Stimulated activated CD8-positive, alpha-beta memory T cell treated with anti-CD3 and anti-CD28 coated beads, Interleukin-4, amount 100 ng/mL, for 24 hours (primary cell): ENCODE measurements around the gene CABLES2.

Source experiments
- DNase-seq: peaks from one replicate; pipeline ENCODE4 v3.0.0-alpha.2; 2020; ENCODE audit warnings: low read depth

The CABLES2 gene

DNA sequence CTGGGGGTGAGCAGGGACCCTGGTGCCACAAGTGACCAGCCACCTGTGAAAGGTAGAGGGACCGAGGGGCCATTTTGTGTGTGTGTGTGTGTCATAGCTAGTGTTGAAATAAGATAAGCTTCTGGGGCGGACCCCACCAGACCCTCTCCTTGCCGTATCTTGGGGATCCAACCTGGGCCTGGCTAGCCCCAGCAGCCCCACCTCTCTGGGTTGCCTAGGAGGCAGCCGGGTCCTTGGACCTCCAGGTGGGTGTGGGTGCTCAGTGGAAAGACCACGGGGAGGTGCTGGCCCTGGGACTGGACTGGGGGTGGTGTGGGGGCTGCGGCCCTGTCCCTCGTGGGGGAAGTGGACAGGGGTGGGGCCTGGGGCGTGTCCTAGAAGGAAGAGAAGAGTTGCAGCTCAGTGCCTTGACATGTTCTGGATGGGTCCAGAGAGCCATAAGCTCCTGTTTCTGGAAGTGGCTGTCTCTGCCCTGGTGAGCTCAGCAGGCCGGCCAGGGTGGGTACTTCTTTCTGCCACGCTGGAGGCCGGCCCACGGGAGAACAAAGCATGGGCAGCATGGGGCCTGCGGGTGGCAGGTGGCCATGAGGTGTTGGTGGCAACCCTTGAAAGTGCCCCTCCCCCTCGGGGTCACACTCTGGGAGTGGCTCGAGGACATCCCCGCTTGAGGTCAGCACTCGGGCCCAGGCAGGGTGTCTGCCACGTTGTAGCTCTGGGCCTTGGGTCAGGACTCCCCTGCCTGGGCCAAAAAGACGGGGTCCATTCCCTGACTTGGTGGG is 11.8 kb upstream of the CABLES2 start:
- DNase-seq, result no peak

DNA sequence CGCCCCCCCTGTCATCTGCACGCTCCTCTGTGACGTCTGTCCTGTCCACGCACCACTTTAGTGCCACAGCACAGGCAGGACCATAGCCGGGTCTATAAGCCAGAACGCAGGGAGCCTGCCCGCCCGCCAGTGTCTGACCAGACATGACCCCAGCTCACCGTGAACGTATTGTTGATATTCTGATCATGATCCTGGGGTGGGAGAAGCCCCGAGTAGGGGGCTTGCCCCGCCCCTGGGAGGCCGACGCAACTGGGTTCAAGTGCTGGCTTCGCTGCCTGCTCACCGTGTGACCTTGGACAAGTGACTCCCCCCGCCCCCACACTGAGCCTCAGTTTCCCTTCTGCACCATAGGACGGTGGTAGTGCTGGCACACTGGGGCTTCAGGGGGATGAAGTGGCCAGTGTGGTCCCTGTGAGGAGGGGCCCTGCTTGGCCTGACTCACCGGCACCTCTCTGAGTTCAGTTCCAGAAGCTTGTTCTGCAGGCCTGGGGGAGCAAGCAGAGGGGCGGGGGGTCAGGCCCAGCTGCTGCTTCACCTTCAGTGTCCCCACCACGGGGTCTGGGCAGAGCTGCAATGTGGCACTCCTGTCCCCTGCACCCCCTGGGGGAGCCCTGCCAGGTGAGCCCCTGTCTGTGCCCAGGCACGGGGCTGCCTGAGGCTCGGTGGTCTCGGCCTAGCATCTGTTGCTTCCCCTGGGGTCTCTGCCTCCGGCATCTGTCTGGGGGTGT is 11.1 kb upstream of the CABLES2 start:
- DNase-seq, result no peak

DNA sequence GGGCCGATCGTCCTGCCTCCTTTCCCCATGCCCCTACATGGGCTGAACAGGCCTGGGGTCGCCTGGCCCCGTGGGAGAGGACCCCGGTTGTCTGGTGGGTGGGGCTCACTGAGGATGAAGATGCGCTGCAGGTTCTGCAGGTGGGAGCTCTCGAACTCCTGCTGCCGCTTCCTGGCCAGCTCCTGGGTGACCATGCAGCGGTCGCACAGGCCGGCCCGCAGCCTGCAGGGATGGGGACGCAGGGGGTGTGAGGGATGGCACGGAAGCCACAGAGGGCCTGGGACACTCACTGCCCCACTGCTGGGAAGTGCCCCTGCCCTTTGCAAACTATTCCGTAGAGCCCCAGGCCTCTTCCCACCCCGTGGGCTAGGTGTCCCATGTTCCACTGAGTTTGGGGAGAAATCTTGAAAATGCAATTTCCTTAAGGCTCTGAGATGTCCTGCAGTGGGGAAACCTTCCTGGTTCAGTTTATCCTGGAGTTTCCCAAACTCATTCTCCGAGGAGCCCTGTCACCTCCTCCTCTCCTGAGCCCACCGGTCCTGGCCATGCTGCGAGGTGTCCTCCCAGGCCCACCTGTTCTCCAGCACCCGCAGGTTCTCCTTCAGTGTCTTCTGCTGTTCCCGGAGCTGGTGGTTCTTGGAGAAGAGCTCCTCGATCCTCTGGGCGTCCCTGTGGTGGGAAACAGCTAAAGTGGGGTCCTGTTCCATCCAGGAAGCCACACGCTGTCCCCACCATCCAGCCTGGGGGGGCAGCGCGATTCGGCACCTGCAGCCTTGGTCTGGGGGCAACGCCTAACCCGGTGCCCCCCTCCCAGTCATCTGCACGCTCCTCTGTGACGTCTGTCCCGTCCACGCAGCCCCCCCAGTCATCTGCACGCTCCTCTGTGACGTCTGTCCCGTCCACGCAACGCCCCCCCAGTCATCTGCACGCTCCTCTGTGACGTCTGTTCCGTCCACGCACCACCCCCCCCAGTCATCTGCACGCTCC is 9.9 kb upstream of the CABLES2 start:
- no peak for DNase-seq

DNA sequence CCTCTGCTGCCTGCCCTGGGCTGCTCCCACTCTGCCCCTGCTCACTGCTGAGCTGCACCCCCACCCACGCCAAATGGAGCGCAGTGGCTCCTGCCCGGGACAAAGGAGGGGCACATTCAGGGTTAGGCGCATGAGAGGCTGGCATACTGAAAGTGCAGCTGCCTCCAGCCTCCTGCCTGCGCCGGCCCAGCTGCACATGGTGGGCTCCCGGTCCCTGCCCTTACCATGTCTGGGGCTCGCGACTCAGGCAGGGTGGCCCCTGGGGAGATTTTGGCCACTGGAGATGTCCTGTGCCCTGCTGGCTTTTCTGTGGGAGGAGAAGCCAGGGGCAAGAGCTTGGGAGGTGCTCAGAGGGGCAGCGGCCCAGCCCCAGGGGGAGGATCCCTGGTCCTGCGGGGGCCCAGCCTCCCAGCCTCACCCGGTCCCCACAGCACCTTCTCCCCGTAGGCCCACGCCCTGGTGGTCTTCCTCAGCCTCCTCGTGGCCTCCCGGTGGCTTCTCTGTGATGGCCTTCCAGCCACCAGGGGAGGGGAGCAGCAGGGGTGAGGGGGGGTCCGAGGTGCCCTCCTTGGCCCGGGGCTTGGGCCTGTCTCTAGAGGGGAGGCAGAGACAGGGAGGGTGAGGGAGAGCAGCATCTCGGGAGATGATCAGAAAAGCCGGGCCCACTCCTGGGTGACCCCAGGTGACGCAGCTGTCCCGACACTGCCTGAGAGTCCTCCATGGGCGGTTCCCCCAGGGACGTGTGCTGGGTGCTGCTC is 8.4 kb upstream of the CABLES2 start:
- no peak for DNase-seq

DNA sequence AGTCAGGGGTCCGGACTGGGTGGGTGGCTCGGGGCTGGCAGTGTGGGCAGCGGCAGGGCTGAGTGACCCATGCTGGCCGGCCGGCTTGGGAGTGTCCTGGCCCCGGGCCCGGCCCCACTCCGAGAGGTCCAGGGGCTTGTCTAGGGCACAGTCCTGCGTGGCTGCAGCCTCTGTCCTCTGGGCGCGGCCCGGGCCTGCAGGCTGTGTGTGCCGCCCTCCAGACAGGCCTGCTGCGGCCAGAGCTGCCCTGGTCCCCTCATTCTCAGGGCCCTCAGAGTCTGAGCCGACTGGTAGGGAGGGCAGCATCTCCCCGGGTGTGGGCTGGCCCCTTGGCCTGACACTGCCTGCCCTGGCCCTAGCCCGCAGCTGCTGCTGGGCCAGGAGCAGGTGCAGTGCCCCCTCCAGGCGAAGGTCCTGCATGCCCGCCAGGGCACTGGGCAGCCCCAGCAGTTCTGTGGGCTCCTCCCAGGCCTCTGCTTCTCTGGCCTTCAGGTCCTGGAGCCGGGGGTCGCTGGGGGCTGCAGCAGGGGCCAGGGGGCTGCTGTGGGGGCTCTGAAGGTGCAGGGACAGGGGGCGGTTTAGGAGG is 6.9 kb upstream of the CABLES2 start:
- no peak for DNase-seq

DNA sequence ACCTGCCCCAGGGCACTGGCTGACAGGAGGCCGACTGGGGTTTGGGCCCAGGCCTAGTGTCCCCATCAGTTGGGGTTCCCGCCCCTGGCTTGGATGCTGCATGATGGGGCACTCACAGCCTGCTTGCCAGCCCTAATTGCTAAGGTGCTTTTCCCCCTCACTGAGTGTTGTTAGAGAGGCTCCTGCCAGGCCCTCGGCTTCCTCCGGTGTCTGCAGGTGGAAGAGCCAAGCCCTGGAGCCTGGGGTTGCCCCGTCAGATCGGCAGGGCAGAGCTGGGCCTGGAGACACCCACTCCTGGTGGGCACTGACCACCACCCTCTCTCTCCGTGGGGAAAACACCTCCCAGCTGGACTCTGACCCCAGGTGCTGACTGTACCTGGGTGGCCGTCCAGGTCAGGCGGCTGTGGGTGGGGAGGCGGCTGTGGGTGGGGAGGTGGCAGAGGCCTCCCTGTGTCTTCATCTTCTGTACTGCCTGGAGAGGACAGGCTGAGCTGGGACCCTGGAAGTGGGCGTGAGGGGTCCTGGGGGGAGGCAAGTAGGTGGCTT is 6.0 kb upstream of the CABLES2 start:
- DNase-seq, result no peak

DNA sequence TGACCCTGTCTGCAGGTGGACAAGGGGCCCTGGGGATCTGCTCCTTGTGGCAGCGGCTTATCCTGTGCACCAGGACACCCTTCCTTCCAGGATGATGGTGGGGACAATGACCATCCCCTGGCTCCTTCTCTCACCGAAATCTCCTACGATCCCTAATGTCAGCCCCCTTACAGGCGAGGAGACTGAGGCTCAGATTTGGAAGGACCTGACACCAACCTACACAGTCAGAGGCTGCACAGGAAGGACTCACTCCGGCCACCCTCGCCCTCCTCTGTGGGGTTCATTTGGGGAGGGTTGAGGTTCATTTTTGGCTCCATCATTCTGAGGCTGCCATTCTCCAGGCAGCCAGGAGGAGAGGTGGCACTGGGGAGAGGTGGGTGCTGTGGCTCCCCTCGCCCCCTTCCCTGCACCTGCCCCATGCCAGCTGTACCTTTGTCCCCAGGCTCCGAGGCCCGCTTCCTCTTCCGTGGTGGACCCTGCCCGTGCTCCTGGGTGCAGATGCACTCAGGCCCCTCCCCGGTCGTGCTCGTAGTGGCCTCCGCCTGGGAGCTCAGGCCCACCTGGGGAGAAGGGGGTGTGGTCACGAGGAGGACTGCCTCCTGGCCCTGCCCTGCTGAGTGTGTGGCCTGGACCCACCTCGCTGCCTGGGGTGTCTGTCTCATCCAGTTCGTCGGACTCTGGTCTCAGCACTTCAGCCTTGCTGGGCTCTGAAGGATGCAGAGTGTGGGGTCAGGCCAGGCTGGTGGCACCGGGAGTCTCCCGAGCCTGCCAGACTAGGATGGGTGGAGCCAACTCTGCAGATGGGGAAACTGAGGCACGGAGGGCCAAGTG is 5.3 kb upstream of the CABLES2 start:
- DNase-seq, result no peak

DNA sequence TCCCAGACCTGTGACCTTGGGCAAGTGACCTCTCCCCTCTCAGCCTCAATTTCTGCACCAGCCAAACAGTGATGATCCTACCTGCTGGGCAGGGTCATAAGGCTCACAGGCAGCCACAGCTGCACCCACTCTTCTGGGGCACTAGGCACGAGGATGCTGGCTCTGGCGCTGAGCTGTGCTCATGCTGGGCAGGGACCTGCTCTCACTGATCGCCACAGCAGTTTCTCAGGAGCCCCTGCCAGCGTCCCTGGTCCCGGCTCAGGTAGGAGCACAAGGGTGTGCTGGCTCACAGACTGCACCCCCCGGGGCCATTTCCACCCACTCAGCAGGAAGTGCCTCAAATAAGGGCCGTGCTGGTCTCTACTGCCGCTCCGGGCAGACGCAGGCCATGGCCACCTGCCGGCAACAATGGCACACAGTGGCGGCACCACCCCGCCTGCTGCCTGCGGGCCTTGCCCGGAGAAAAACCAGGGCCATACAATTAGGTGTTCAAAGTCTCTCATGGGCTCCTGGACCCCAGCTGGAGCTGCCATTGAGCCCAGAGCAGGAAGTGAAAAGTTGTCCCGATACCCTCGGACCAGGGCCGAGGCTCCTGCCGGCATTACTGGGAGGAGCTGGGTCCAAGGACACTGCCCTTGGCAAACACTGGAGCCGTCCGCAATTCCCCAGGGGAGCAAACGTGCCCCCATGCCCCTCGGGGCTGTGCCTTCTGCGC is 4.6 kb upstream of the CABLES2 start:
- DNase-seq, result no peak

DNA sequence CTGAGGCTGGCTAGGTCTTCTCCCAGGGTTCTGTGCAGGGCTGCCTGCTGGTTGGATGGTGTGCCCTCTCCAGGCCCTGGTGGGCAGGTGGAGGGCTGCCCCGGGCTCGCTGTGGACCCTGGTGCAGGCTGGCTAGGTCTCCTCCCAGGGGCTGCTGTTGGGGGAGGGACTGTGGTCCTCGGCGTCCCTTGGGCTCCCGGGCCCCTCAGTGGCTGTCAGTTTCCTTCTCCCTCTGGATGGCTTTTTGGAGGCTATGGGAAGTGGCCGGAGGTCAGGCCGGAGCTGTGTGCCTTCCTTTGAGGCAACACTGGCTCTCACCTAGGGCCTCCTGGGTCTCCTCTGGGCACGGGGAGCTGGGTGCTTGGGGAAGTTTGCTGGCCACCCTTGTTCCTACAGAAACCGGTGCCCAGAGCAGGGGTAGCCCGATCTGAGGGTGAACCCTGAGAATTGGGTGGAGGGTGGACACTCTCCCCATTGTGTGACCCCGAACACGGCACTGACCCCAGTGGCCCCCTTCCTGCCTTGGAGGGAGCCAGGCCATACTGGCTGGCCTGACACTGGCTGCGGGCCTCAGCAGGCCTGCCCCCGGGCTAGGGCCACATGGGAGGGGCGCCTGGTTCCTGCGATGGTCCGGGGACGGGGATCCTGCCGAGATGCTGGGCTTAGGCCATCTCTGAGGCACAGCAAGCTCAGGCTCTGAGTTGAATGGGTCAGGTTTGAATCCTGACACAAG is 3.8 kb upstream of the CABLES2 start:
- no peak for DNase-seq

DNA sequence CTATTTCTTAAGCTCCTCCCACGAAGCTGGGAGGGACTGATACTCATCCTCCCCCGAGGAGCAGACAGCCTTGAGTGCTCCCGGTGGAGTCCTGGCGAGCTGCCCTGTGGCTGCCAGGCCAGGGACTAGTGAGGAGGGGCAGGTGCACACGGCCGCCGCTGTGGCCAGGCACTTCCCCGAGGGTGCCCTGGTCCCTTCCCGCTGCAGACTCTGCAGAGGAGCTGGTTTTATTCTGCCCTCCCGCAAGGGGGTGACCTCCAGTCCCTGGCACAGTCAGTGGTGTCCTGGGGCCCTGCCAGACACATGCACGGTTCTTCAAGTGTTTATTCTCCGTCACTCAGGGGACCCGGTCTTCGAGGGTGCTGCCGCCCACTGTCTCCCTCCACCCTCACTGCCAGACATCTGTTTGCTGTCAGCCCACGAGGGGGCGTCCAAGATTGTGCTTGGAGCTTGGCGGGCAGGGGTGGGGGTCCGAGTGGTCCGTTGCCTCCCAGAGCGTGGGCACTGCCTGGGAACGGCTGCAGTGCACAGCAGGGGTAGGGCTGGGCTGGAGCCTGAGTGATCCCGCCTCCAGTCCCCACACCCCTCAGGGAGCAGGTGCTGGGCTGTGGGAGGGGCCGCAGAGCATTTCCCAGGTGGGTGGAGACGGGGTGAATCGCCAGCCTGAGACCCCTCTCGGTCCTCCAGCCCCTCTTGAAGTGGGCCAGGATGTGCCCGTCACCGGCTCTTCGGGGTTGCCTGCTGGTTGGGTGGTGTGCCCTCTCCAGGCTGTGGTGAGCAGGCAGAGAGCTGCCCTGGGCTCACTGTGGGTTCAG is 3.1 kb upstream of the CABLES2 start:
- DNase-seq, result no peak

DNA sequence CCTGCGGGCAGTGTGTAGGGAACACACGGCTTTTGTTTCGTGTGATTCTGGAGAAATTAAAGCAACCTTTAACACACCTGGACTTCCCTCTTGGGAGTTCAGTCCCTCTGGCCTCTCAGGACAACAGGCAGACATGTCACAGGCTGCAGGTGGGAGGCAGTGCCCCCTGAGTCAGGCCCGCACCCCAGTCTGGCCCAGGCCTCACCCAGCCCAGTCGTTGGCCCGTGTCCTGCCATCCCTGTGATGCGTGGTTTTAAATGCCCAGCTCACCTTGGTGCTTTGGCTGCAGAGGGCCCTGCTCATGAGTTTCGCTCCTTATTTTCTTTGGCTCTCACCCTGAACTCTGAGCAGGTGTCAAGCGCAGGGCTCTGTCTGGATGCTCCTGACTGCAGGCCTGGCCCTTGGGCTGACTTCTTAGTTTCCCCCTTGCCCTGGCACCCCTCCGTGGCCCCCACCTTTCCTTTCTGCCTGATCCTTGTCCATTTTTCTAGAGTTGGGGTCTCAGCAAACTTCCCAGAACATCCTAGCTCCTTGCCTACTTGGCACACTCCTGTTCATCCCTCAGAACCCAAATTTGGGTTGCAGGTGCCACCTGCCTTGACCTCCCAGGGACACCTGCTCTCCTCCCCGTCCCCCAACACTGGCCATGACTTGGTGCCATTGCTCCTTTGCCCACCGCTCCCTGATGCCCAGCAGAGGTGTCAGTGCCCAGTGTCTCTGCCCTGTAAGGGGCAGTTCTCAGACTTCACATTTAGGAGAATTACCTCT is 2.2 kb upstream of the CABLES2 start:
- DNase-seq, result no peak

DNA sequence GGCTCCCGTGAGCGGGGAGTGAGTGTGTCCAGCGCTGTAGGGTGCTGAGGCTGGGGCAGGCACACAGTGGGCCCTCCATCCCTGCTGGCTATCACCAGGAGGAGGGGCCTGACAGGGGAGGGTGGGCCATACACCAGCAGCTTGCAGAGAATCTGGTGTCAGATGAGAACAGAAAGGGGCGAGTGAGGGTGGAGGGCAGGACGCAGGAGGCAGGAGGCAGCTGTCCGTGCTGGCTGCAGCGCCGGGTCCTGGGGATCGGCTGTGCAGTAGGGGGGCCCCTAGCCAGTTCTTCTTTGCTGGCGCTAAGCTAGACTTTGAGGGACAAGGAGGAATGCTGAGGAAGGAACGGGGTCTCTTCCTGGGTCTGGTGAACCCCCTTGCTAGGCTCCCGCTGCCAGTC is 1.6 kb upstream of the CABLES2 start:
- DNase-seq, result no peak

DNA sequence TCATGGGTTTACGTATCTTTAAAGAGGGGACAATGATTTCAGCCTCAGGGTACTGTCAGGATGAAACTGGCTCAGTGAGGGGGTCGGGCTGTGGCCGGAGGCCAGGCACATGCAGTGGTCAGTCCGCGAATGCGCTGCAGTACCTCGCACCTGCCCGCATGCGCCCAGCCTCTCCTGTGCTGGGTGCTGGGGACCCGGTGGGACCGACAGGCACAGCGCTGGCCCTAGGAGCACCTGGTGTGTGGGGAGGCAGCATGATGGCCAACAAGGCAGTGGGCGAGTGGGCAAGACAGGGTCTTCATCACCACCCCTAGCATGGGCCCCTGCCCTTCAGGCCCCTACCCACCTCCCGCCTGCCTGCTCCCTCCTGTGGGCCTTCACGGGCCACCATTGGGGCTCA is 970 bp upstream of the CABLES2 start:
- DNase-seq, result no peak

DNA sequence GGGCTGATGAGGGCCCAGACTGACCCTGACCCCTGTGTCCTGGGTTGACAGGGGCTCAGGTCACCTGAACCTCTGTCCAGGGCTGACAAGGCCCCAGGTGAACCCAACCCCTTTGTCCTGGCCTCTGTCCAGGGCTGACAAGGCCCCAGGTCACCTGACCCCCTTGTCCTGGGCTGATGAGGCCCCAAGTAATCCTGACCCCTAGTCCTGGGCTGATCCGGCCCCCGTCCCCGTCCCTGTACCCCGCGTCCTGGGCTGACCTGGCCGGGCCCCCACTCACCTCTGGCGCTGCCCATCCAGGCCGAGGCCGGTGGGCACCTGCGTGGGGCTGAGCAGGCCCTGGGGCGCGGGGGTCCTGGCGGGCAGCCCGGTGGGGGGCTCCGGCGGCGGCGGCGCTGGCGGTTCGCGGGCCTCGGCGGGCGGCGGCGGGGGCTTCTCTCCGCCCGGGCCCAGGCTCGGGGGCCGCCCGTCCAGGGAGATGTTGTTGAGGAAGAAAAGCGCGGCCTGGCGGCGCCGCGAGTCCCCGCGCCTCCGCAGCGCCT is 379 bp downstream of the CABLES2 start:
- no peak for DNase-seq

DNA sequence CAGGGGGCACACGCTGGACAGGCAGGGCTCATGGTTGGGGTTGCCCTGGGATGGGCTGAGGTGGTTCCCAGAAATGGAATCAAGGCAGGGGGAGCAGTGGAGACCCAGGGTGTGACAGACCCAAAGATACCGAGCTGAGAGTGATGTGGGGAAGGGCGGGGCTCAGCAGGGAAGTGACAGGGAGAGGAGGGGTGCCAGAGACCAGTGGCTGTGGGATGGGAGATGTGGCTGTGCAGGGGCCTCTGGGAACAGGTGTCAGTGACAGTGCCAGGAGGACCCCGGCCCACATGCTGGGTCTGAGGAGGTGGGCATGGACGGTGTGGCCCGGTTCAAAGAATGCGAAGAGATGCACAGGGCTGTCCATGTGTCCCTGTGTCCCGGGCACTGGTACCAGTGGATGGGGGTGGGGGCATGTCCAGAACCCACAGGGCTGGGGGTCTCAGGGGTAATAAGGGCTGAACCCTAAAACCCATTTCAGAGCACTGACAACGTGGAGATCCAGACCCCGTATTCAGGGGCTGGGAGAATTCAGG is 1.0 kb downstream of the CABLES2 start:
- DNase-seq, result no peak
